GM11168 (cell line): ENCODE results near the gene CD200R1.

Experiments
- in situ Hi-C: fragments of 300-500 bp; cut with MboI; formaldehyde crosslinking; loops from one replicate; pipeline ENCODE4 v1.12.0; 2022; ENCODE audit warnings: low sequenced_read_pairs; ENCODE audit not compliant: unreplicated experiment

The CD200R1 gene

DNA sequence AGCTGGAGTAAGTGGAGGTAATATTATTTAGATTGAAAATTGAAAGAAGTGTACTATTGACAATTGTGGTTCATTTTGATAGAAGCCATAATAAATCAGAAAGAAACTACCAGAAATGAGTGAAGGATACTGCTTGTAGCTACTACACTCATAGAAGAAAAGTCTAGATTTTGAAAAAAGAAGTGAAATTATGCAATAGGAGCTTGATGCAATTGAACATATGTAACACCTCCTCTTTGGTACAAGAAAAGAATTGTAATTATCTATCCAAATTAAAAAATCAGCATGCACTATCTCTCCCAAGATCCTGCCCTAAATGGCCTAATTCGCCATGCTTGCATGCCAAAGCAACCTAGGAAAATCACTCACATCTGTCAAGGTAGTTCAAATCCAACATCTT lies 77.1 kb downstream of the CD200R1 start:
- in situ Hi-C loops, result loop anchor here (5.0 kb wide), 1 partner anchor 55 kb away; no protein-coding TSS in a partner anchor

DNA sequence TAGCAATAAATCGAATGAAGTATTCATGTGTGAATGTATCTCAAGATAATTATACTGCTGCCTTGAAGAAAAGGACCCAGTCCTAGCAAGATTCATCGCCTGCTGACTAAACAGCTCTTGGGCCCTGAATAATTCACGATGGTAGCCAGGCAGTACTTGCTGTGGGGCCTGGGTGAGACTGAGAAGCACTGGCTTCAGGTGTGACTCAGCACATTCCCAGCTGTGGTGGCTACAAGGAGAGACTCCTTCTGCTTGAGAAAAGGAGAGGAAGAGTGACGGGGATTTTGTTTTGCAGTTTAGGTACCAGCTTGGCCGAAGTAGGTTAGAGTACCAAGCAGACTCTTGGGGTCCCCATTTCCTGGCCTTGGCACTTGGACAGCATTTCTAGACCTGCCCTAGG lies 80.6 kb downstream of the CD200R1 start:
- in situ Hi-C loops, result no loop called here

DNA sequence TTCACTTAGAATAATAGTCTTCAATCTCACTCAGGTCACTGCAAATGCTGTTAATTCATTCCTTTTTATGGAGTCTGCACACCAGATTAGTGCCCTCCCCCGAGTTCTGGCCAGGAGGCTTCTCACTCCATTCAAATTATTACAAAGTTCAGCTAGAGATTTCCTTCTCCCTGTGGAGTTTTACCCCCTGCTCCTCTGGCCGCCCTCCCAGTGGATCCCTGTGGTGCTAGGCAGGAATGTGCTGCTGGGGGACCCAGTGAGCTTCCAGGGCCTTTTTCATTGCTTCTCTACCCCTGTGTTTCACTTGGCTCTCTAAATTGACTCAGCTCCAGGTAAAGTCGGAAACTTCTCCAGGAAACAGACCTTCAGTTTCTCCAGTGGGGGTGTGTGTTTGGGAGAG lies 85.5 kb downstream of the CD200R1 start:
- in situ Hi-C loops, result no loop called here

DNA sequence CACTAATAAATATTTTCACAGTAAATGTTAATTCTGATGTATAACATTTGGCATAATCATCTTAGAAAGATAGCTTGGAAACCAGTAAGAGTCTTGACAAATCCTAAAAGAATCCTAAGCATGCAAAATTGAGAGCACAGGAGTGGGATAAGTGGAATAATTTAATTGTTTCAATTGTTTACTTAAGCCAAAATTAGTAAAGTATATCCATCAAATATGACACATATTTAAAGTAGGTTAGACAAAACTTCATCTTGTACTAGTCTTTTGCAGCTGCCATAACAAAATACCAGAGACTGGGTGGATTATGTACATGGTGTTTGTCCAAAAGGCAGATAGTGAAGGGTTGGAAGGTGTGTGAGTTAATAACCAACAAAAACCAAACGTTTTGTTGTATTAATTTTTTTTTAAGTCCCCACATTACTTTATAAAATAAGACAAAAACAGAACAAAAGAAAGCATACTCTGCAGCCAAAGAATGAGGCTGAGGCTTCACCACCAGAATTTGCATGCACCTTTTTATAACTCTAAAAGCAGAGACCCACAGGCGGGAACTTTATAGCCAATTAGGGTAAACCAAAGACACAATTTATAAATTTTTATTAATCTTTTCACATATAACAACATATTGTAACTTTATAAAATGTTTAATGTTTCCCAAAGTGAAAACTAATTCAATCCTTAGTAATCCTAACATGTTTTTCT lies 86.4 kb downstream of the CD200R1 start:
- in situ Hi-C loops, result no loop called here

DNA sequence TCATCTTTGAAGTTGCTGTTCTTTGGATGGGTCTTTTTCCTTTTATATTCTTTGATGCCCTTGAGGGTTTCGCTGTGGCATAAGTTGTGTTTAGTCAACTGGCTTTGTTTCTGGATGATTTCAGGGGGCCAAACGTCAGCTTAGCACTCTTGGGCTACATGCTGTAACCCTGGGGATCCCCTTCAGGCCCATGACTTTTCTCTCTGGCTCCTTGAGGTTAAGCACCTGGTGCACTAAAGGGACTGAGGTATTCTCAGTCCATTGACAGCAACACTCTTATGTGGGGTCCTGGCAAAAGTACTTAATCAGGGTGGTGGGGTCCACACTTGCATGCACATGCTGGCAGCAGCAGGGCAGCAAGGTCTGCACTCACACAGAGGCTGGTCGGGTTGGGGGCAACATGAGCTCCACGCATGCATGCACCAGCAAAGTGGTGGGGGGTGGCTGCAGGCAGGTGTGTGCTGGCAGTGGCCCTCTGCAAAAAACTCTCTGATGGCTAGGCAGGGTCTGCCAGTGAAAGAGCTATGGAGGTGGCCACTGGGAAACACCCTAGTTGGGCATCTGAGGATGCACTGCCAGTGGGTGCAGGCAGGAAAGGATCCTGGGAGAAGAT lies 90.1 kb downstream of the CD200R1 start:
- in situ Hi-C loops, result no loop called here

DNA sequence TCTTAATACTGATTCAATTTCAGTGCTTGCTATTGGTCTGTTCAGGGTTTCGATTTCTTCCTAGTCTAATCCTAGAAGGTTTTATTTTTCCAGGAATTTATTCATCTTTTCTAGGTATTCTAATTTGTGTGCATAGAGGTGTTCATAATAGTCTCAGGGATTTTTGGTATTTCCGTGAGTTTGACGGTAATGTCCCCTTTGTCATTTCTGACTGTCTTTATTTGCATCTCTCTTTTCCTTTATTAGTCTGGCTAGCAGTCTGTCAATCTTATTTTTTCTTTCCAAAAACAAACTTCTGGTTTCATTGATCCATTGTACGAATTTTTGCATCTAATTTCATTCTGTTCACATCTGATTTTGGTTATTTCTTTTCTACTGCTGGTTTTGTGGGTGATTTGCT lies 93.0 kb downstream of the CD200R1 start:
- in situ Hi-C loops, result no loop called here

DNA sequence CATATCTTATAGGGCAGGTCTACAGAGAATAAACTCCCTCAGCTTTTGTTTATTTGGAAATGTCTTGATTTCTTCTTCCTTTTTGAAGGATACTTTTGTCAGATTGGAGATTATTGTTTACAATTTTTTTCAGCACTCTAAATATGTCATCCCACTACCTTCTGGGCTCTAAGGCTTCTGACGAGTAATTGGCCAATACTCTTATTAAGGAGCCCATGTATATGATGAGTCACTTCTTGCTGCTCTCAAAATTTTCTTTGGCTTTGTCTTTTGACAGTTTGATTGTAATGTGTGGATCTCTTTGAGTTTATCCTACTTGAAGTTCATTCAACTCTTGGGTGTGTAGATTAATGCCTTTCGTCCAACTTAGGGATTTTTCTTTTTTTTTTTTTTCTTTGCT lies 99.3 kb downstream of the CD200R1 start:
- in situ Hi-C loops, result no loop called here

DNA sequence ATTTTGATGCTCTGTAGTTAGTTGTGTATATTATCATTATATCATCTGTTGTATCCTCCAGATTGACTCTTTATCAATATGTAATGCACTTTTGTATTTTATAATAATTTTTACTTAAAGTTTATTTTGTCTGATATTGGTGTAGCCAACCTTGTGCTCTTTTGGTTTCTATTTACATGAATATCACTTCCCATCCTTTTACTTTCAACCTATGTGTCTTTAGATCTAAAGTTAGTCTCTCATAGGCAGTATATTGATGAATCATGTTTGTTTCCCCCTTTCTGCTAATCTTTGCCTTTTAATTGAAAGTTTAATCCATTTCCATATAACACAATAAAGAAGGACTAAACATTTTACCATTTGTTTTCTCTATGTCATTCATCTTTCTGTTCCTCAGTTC lies 100.2 kb downstream of the CD200R1 start:
- in situ Hi-C loops, result no loop called here

DNA sequence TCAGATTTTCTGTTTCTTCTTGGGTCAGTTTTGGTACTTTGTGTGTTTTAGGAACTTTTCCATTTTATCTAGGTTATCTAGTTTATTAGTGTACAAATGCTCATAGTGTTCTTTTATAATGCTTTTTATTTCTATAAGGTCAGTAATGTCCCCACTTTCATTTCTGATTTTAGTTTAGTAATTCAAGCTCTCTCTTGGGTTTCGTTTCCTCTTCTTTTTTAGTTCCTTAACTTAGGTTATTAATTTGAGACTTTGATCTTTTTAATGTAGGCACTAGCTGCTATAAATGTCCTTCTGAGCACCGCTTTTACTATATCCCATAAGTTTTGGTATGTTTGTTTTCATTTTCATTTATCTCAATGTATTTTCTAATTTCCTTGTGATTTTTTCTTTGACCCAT lies 101.3 kb downstream of the CD200R1 start:
- in situ Hi-C loops, result no loop called here

DNA sequence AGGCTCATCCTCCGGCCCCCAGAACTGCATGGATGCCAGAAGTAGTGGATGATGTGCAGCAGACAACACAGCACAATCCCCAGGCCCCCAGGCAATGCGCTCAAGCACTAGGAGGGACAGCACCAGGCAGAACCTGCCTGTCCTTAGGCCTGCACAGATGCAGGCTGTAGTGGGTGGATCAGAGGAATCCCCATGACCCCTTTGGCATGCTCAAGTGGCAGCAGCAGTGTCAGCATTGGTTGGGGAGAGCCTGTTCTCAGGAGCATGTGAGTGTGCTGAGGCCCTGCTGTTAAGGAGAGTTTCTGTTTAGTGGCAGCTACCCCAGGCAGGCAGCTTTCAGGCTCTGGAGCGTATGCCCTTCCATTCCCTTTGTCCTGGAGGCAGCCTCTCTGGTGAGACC lies 103.2 kb downstream of the CD200R1 start:
- in situ Hi-C loops, result no loop called here
